Neural crest cell (in vitro differentiated cells): Measurements from ENCODE around the gene ZNF823. TPM values are rescaled to one million over a fixed set of nuclear protein-coding genes. Genes with fewer than 3 reads are reported as not detected.
A peak's percentile ranks its signal among the peaks of the same experiment; 100 is the strongest.

Experiments
- DNase-seq: peaks from one replicate; pipeline ENCODE4 v3.0.0; 2021; ENCODE audit warnings: low read depth, mixed read lengths, low spot score
- H3K27ac Mint-ChIP-seq: one replicate; pipeline ENCODE4 v1.8.0; 2021; ENCODE audit warnings: mild to moderate bottlenecking, mixed read lengths; ENCODE audit not compliant: unreplicated experiment
- H3K27me3 Mint-ChIP-seq: 2 replicates; pipeline ENCODE4 v1.8.0; 2021; ENCODE audit warnings: low read depth, mild to moderate bottlenecking, mixed read lengths
- H3K36me3 Mint-ChIP-seq: 2 replicates; pipeline ENCODE4 v1.8.0; 2021; ENCODE audit warnings: low read depth, mild to moderate bottlenecking, mixed read lengths
- H3K4me1 Mint-ChIP-seq: 2 replicates; pipeline ENCODE4 v1.8.0; 2021; ENCODE audit warnings: mixed read lengths
- H3K4me3 Mint-ChIP-seq: one replicate; pipeline ENCODE4 v1.8.0; 2021; ENCODE audit warnings: mild to moderate bottlenecking, mixed read lengths
- H3K9me3 Mint-ChIP-seq: 2 replicates; pipeline ENCODE4 v1.8.0; 2021; ENCODE audit warnings: mixed read lengths
- CTCF ChIP-seq: fragments of 200-600 bp; sonication (generic); conservative IDR thresholded peaks from 2 replicates; pipeline ENCODE4 v1.5.0; 2021; ENCODE audit warnings: antibody characterized with exemption, mild to moderate bottlenecking
- long read RNA-seq: library from polyadenylated mRNA; unstranded; transcript quantifications from one replicate; pipeline ENCODE4 v2.0.0, GENCODE V29; 2020
- total RNA-seq: library from RNA; stranded (reverse); gene quantifications from 2 replicates; pipeline ENCODE4 v1.2.1, GENCODE V29; 2021

The ZNF823 gene
- 8.7 and 8.8 TPM in 2 replicates for total RNA-seq
- long read RNA-seq, transcript ZNF823-201 (4 exons, 2,423 nt): major isoform, 38 of 44 reads
- long read RNA-seq, partial matches to known transcripts: 0 of 44 reads
- long read RNA-seq, other reads (novel, unspliced or antisense): 4 of 44 reads

DNA sequence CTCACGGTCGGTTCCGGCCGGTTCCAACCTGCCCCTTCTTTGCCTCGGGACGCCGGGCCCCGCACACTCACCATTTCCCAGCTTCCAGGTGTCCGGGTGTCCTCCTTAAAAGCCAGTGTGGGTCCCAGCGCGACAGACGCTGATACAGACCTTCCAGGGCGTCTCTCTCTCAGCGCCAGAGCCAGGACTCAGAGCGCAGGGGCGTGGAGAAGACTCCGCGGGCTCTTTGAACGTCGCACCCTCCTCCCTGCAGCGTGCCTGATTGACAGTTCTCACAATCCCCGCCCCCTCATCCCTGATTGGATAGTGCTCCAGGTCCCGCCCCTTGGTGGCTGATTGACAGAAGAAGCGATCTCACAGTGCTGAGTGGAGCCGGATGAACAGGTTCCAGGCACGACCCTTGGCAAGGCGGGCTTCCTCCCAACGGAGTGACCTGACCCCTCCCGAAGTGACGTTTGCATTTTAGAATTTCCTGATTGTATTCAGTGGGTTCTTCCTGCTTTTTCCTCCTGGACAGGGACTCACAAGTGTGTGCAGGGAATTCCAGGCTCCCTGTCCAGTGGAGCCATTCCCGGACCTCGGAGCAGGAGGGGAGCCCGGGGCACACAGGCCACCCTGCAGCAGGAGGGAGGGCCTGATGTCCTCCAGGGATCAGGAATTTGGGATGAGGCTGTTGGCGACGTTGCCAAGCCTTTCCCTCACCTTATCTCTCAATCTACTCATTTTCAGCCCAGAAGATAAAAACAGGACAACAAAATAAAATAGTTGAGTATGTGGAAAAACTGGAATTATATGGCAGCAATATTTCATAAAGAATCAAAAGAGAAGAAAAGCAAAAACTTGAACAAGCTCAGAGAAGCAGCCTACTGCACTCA is at the start of gene ZNF823:
ZNF823 (minus strand) TSS at position 201 of the 875 bp plus-strand sequence; CDS start at position 74, 127 bp downstream.
- H3K9me3 Mint-ChIP-seq: no peaks in the 10 kb centered on the region
- H3K36me3 Mint-ChIP-seq: peaks cover 9% of the 10 kb centered on the region
- no peak for TF ChIP-seq CTCF
- no peaks in the 10 kb centered on the region for H3K27me3 Mint-ChIP-seq
- peaks cover 24% of the 10 kb centered on the region for H3K4me1 Mint-ChIP-seq
- peak within 1 kb of the TSS; percentile 99 for H3K4me3 Mint-ChIP-seq
- peak; percentile 99 for DNase-seq
- peak within 1 kb of the TSS; percentile 98 for H3K27ac Mint-ChIP-seq

GRCh38 chr19:11787536-11787935 is 48.8 kb upstream of the ZNF823 start:
- Mint-ChIP-seq H3K4me1 (no peaks in the 10 kb centered on the region), H3K9me3 (peaks cover 36% of the 10 kb centered on the region), H3K27me3 (peaks cover 7% of the 10 kb centered on the region), H3K4me3 (no peak overlapping the region), H3K27ac (no peak overlapping the region), H3K36me3 (peaks cover 29% of the 10 kb centered on the region)
- no peak for DNase-seq
- no peak for TF ChIP-seq CTCF

- Mint-ChIP-seq H3K27me3 (peaks cover under 1% of the 10 kb centered on the region), H3K36me3 (peaks cover 50% of the 10 kb centered on the region), H3K27ac (no peak overlapping the region), H3K9me3 (peaks cover 35% of the 10 kb centered on the region), H3K4me1 (no peaks in the 10 kb centered on the region), H3K4me3 (no peak overlapping the region)
- TF ChIP-seq CTCF: no peak
- no peak for DNase-seq
Observed at GRCh38 chr19:11784356-11784755, 45.6 kb upstream of the ZNF823 start.

- Mint-ChIP-seq H3K36me3 (peaks cover 54% of the 10 kb centered on the region), H3K9me3 (peaks cover 30% of the 10 kb centered on the region), H3K27ac (no peak overlapping the region), H3K27me3 (no peaks in the 10 kb centered on the region), H3K4me3 (no peak overlapping the region), H3K4me1 (no peaks in the 10 kb centered on the region)
- no peak for DNase-seq
- no peak for TF ChIP-seq CTCF
Observed at GRCh38 chr19:11783767-11784166, 45.0 kb upstream of the ZNF823 start.

DNA sequence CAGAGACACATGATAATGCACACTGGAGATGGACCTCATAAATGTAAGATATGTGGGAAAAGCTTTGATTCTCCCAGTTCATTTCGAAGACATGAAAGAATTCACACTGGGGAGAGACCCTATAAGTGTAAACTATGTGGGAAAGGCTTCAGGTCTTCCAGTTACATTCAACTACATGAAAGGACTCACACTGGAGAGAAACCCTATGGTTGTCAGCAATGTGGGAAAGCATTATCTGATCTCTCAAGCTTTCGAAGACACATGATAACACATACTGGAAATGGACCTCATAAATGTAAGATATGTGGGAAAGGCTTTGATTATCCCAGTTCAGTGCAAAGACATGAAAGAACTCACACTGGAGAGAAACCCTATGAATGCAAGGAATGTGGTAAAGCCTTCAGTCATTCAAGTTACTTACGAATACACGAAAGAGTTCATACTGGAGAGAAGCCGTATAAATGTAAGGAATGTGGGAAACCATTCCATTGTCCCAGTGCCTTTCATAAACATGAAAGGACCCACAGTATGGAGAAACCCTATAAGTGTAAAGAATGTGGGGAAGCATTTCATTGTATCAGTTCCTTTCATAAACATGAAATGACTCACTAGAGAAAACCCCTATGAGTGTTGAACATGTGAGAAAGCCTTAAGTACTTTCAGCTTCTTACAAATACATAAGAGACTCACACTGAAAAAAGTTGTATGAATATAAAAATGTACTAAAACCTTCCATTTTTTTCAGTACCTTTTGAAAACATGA is 42.7 kb upstream of the ZNF823 start:
- Mint-ChIP-seq H3K36me3 (peaks cover 64% of the 10 kb centered on the region), H3K4me3 (no peak overlapping the region)

More for the DNA sequence above, 42.7 kb upstream of the ZNF823 start:
- Mint-ChIP-seq H3K9me3 (peaks cover 31% of the 10 kb centered on the region), H3K27ac (no peak overlapping the region), H3K4me1 (no peaks in the 10 kb centered on the region), H3K27me3 (no peaks in the 10 kb centered on the region)
- no peak for TF ChIP-seq CTCF
- DNase-seq: no peak
